ENCODE measurements around the gene BOD1L2. TPM values are rescaled to one million over a fixed set of nuclear protein-coding genes. Genes with fewer than 3 reads are reported as not detected.

Gene BOD1L2
- total RNA-seq, 4 donors from 2014 or later = not detected

DNA sequence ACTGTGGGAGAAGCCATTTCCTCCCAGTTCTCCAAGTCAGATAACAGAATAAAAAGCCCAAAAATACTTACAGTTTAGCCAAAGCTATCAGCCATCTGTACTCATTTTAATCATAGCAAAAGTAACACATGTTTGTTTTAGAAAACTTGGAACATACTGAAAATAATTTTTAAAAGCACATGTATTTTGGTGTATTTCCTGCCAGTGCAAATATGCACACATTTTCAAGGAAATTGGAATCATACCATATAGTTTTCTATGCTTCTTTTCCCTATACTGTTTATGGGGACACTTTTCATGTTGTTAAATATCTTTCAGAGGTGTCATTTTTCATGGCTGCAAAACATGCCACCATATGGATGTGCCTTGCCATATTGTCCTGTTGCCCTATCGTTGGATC, 51.2 kb downstream of the BOD1L2 start:
- no peaks in the 10 kb centered on the region for H3K4me1 ChIP-seq
- H3K4me3 ChIP-seq = no peak overlapping the region
- in situ Hi-C loops (cut with MboI; ENCODE audit: low pct_ligation_motif_present in 1 of 4, low pct_unique_long_range_greater_than_20kb in 1 of 4, low sequenced_read_pairs in 3 of 4) (no loop called here), intact Hi-C loops (cut with DNase I; ENCODE audit: low total_unique reads) (no loop called here)
- no peak overlapping the region for H3K27ac ChIP-seq
- 52% methylated on average over 1 of the region's 1 CpG; no CpG with 5 or more reads in 1 of the 2 donors for WGBS, 2 donors (ENCODE audit: low coverage in 1 of 2)
- DNase-seq = no peak
- H3K27me3 ChIP-seq = peaks cover 3% of the 10 kb centered on the region
- H3K9me3 ChIP-seq = no peaks in the 10 kb centered on the region
- H3K36me3 ChIP-seq = no peaks in the 10 kb centered on the region
- TF ChIP-seq, protein P1, sequence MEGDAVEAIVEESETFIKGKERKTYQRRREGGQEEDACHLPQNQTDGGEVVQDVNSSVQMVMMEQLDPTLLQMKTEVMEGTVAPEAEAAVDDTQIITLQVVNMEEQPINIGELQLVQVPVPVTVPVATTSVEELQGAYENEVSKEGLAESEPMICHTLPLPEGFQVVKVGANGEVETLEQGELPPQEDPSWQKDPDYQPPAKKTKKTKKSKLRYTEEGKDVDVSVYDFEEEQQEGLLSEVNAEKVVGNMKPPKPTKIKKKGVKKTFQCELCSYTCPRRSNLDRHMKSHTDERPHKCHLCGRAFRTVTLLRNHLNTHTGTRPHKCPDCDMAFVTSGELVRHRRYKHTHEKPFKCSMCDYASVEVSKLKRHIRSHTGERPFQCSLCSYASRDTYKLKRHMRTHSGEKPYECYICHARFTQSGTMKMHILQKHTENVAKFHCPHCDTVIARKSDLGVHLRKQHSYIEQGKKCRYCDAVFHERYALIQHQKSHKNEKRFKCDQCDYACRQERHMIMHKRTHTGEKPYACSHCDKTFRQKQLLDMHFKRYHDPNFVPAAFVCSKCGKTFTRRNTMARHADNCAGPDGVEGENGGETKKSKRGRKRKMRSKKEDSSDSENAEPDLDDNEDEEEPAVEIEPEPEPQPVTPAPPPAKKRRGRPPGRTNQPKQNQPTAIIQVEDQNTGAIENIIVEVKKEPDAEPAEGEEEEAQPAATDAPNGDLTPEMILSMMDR (IDR thresholded peaks at IDR 0.05) = no peak
- no peak for TF ChIP-seq EP300 (IDR thresholded peaks at IDR 0.05; ENCODE audit: low read depth)
- no peak for TF ChIP-seq POLR2AphosphoS5 (IDR thresholded peaks at IDR 0.05)
- no peak for TF ChIP-seq POLR2A (IDR thresholded peaks at IDR 0.05)

Other genes starting within 250 kb of the BOD1L2 start
- gene ST8SIA3, start 205.5 kb downstream of the BOD1L2 start, total RNA-seq = under 1 TPM in 2 of 4 donors, not detected in 2; under 0.01 to 0.14 TPM

All from transverse colon (tissue), 4 donors.